GM19468 (cell line): ENCODE results near the gene IL1RAPL2.

Source experiments
- ATAC-seq: cut with Tn5 transposase; IDR thresholded peaks from one replicate; pipeline ENCODE4 v1.9.1; 2021; ENCODE audit warnings: mild to moderate bottlenecking, moderate library complexity, moderate number of reproducible peaks; ENCODE audit not compliant: unreplicated experiment; ENCODE audit errors: extremely low read depth

Gene IL1RAPL2

GRCh38 chrX:105121186-105121585 lies 555.2 kb downstream of the IL1RAPL2 start:
- ATAC-seq = no peak

DNA sequence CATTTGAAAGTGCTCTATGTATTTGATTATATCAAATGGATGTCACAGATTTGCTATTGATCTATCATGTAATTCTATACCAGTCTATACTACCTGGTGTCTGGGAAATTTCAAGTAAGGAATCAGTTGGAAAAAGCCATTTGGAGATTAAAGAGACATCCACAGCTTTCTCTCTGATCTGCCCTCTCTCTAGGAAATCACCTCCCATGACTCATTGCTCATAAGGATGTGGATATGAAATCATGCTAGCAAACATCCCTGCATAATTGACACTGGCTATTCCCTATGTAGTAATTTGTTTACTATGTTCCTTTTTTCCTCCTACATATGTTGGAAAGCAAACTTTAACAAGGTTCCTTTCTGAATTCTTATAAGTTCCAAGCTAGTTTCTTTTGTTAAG lies 560.2 kb downstream of the IL1RAPL2 start:
- ATAC-seq = no peak

DNA sequence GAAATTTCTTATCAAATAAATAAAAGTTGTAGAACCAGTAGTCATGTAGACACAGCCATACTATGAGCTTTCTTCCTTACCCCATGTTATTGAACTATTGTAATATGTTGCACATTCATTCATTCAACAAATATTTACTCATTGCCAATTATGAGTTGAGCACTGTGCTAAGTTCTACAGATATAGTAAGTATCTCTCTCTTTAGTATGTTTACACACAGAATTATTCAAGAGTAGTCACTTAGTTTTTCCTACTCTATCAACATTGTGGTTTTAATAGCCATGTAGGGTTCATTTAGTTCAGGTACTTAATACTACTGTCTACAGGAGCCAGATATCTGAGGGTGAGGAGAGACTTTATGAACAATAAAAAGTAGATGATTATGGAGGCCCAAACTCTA lies 568.3 kb downstream of the IL1RAPL2 start:
- no peak for ATAC-seq

DNA sequence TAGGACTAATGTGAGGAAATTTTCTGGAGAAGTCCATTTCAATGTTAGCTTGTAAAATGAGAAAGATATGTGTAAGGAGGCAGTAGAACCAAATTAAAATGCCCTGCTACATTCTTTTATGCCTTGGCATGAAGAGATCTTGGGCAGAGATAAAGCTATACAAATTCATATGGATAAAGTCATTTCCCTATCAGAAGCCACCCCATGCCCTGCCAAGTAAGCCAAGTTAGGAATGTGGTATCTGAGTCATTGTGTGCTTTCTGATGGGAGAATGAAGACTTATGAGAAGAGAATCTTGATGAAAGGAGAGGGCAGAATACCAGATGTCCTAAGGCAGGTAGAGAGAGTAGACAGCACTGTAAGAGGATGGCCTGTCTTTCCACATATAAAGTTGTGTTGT lies 570.8 kb downstream of the IL1RAPL2 start:
- no peak for ATAC-seq

- no peak for ATAC-seq
These were observed 584.0 kb downstream of the IL1RAPL2 start for GRCh38 chrX:105150036-105150435.

- ATAC-seq = no peak
These were observed 584.6 kb downstream of the IL1RAPL2 start for GRCh38 chrX:105150557-105150956.

DNA sequence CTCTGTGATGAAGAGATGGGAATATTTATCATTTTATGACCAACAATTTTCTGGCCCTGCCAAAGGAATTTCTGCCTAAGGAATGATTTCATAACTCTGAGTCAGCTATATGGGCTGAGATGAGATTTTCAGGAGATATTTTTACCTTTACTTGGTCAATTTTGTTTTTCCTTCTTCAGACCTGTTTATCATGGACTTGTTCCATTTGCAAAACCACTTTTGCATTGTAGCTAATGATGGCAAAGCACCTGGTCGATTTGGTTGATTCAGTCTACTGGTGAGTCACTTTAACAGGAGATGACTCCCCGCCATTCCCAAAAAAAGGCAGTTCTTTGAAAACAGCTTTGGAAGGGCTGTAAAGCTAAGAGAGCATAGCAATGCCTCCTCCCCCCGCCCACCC lies 601.2 kb downstream of the IL1RAPL2 start:
- no peak for ATAC-seq

DNA sequence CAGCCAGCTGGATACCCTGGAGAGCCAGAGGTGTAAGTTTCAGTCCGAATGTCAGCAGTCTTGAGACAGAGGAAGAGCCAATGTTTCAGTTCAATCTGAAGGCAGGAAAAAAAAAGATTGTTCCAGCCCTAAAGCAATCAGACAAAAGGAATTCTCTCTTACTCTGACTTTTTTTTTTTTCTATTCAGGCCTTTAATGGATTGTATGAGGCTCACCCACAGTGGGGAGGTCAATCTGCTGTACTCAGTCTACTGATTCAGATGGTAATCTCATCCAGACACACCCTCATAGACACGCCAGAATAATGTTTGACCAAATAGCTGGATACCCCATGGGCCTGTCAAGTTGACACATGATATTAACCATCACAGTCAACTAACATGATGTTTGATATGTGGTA lies 602.6 kb downstream of the IL1RAPL2 start:
- no peak for ATAC-seq

- no peak for ATAC-seq
These were observed 607.1 kb downstream of the IL1RAPL2 start for GRCh38 chrX:105173071-105173470.

GRCh38 chrX:105179644-105180043 lies 613.6 kb downstream of the IL1RAPL2 start:
- no peak for ATAC-seq

- ATAC-seq = no peak
These were observed 623.1 kb downstream of the IL1RAPL2 start for GRCh38 chrX:105189093-105189492.

DNA sequence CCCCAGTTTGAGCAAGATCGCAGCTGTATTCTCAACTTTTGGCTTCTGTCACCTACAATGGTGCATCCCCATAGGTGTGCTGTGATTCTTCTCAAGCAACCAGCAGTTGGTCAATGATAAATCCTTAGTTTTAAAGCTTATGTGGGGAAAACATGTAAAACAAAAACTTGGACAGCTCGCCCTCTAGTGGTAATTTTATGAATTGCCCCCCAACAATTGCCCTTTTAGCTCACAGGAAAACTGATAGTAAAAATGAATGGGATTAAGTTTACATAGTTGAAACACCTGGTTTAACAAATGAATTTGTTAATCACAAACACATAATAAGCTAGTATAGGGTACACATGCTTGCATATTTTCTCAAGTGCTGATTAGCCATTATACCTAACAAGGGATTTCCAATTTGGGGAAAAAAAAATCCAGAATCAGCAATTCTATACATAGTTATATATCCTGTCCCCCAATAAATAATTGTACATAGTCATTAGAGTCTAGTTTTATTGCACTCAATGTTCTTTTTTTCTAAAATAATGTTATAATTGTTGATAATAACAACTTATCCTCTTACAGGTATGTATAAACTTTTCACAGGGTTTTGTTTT lies 624.4 kb downstream of the IL1RAPL2 start:
- ATAC-seq = no peak

DNA sequence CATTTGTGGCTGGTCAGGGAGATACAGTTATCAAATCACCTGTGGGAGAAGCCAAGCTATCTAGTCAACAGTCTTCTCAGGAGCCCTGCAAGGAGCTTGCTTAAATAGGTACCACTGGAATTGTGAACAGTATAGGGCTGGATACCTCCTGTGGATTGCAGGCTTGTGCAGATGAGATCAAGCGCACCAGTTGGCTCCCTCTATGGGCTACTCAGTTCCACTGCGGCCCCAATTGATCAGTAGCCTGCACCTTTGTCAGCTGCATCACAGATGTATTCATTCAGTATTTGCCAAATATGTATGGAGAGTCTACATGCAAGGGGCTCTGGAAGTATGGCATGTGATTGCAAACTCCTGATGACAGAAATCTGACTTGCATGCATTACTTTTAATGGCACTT lies 625.9 kb downstream of the IL1RAPL2 start:
- no peak for ATAC-seq

DNA sequence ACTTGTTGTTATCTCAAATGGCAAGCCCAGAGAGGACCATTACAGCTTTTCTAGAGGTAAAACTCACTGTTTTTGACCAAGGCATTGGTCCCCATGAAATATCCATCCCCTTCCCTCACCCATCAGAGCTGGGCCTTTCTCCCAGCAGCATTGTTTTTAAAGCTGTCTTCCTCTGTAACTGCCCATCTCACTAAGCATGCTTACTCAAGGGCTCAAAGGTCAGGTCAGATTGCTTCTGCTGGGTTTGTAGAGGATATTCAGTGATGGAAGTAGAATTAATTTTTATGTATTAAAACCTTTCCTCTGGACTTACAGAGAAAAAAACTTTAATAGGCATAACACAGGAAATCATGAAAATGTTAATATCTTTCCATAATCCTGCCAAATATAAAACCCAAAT lies 643.4 kb downstream of the IL1RAPL2 start:
- no peak for ATAC-seq

- no peak for ATAC-seq
These were observed 644.3 kb downstream of the IL1RAPL2 start for GRCh38 chrX:105210258-105210657.

- no peak for ATAC-seq
These were observed 645.1 kb downstream of the IL1RAPL2 start for GRCh38 chrX:105211066-105211575.

GRCh38 chrX:105219454-105220401 lies 653.7 kb downstream of the IL1RAPL2 start:
- no peak for ATAC-seq

- no peak for ATAC-seq
These were observed 654.6 kb downstream of the IL1RAPL2 start, which contains the start of gene TEX13A for GRCh38 chrX:105220636-105221035. Gene TEX13A (minus strand): TSS chrX:105220694. CDS start chrX:105220397, 297 bp downstream.

- ATAC-seq = no peak
These were observed 655.4 kb downstream of the IL1RAPL2 start for GRCh38 chrX:105221374-105221773.

DNA sequence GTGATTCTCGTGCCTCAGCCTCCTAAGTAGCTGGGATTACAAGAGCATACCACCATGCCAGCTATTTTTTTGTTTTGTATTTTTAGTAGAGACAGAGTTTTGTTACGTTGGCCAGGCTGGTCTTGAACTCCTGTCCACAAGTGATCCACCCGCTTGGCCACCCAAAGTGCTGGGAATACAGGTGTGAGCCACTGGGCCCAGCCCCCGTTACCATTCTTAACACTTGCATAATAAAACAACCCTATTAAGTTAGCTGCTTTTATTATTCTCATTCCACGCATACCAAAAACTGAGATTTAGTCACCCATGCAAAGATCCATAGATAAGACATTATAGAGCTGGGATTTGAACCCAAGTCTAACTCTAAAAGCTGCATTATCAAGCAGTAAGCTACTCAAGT lies 660.5 kb downstream of the IL1RAPL2 start:
- no peak for ATAC-seq

DNA sequence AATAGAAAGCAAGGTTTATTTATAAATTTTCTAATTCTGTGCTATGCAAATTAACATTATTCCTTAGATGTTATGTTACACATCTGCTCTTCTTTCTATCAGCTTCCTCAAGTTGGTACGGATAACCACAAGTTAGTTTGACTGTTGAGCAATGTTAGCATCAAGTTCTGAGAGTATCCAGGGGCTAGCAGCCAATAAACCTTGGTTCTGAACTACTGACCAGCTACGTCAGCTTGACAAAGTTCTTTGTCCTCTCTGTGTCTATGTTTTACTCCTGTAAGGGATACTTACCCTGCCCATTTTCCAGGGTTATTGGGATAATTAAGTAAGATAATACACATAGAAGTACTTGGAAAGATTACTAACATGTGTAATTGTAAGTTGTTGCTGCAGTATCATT lies 662.6 kb downstream of the IL1RAPL2 start:
- ATAC-seq = no peak
